A549 (cell line): ENCODE results near the gene GTF3C5. TPM values are rescaled to one million over a fixed set of nuclear protein-coding genes. Genes with fewer than 3 reads are reported as not detected.

Experiments used
- ATAC-seq, 2 experiments: fragments of 200-7000 bp in 1 of 2; fragments of >200 bp in 1 of 2; cut with Nextera tagmentation in 1 of 2; cut with Tn5 transposase in 1 of 2; 3 replicates each; pipeline versions ENCODE4 v1.8.0 to v1.9.1; 2018 to 2020; ENCODE audit warnings: mild to moderate bottlenecking in 1 of 2, moderate library complexity in 1 of 2
- CTCF ChIA-PET: fragments of 300-600 bp; sonication (Branson Sonifier 250); formaldehyde crosslinking; extraction: SDS; loops from one replicate; lab custom pipeline; 2021; ENCODE audit warnings: antibody characterized with exemption, inconsistent platforms; lab: Yijun Ruan, JAX
- POLR2A ChIA-PET: fragments of 350-600 bp; formaldehyde crosslinking; extraction: SDS; loops from one replicate; lab custom pipeline; 2021; ENCODE audit warnings: antibody characterized with exemption, inconsistent platforms; lab: Yijun Ruan, JAX
- DNase-seq, 2 experiments: peaks; one replicate each; pipeline versions ENCODE4 v3.0.0 to v3.0.0-alpha.2; 2011 to 2016; ENCODE audit warnings: low read depth in 1 of 2, low spot score in 1 of 2
- FAIRE-seq: peaks from 2 replicates; lab custom pipeline; 2011; peaks lifted over from hg19 to GRCh38; lab: Jason Lieb, UNC
- H3K27ac ChIP-seq, 2 experiments: fragments of >200 bp; sonication (Bioruptor Twin); formaldehyde crosslinking; 3 replicates each; pipeline ENCODE4 v1.5.1; 2016 to 2017
- H3K4me1 ChIP-seq: fragments of >200 bp; sonication (Bioruptor Twin); formaldehyde crosslinking; 3 replicates; pipeline ENCODE4 v1.6.1; 2016
- H3K4me2 ChIP-seq: fragments of >200 bp; sonication (Bioruptor Twin); formaldehyde crosslinking; 3 replicates; pipeline ENCODE4 v1.6.1; 2016
- H3K4me3 ChIP-seq: fragments of >200 bp; sonication (Bioruptor Twin); formaldehyde crosslinking; 3 replicates; pipeline ENCODE4 v1.5.1; 2016
- H3K9me3 ChIP-seq: fragments of >200 bp; sonication (Bioruptor Twin); formaldehyde crosslinking; 3 replicates; pipeline ENCODE4 v1.6.1; 2016
- CBX8 ChIP-seq: fragments of 200-600 bp; sonication (generic); IDR thresholded peaks from 2 replicates; pipeline ENCODE4 v1.6.1; 2016
- CEBPB ChIP-seq, 2 experiments: fragments of >200 bp in 1 of 2; sonication (Bioruptor Twin) in 1 of 2; formaldehyde crosslinking in 1 of 2; IDR thresholded peaks; 2 replicates each; pipeline ENCODE4 v1.6.1; 2012 to 2016
- CHD2 ChIP-seq: fragments of 150-350 bp; IDR thresholded peaks from 2 replicates; pipeline ENCODE4 v1.6.1; 2014; ENCODE audit warnings: low read length; ENCODE audit not compliant: partially characterized antibody
- EP300 ChIP-seq, 2 experiments: fragments of >200 bp; sonication (Bioruptor Twin); formaldehyde crosslinking; IDR thresholded peaks; 2 replicates in 1 of 2; 3 replicates in 1 of 2; pipeline ENCODE4 v1.6.1; 2016 to 2017
- GATA3 ChIP-seq: IDR thresholded peaks from 2 replicates; pipeline ENCODE4 v1.6.1; 2012; ENCODE audit warnings: borderline replicate concordance
- HEYL ChIP-seq: fragments of 250-450 bp; sonication (Bioruptor Pico); IDR thresholded peaks from 2 replicates; pipeline ENCODE4 v1.8.0; 2021; ENCODE audit warnings: mild to moderate bottlenecking, moderate library complexity
- HOXA7 ChIP-seq: fragments of 250-450 bp; sonication (Bioruptor Pico); IDR thresholded peaks from 2 replicates; pipeline ENCODE4 v1.5.0; 2020; ENCODE audit warnings: mild to moderate bottlenecking, moderate library complexity
- HOXB13 ChIP-seq: fragments of 250-450 bp; sonication (Bioruptor Pico); IDR thresholded peaks from 2 replicates; pipeline ENCODE4 v1.5.0; 2020; ENCODE audit warnings: low read depth, mild to moderate bottlenecking, moderate library complexity
- KDM5A ChIP-seq: fragments of 200-600 bp; sonication (generic); IDR thresholded peaks from 2 replicates; pipeline ENCODE4 v1.6.1; 2016; ENCODE audit warnings: antibody characterized with exemption, mild to moderate bottlenecking
- MAFK ChIP-seq: fragments of 450-650 bp; IDR thresholded peaks from 2 replicates; pipeline ENCODE4 v1.6.1; 2014; ENCODE audit not compliant: partially characterized antibody
- NFE2L2 ChIP-seq: fragments of 150-350 bp; conservative IDR thresholded peaks from 2 replicates; pipeline ENCODE4 v1.6.1; 2014; ENCODE audit warnings: low read length
- NPAS2 ChIP-seq: fragments of 250-450 bp; sonication (Bioruptor Pico); IDR thresholded peaks from 2 replicates; pipeline ENCODE4 v1.8.0; 2022; ENCODE audit warnings: mild to moderate bottlenecking, moderate library complexity, borderline replicate concordance
- NR3C1 ChIP-seq: fragments of >200 bp; sonication (Bioruptor Twin); formaldehyde crosslinking; IDR thresholded peaks from 3 replicates; pipeline ENCODE4 v1.6.1; 2017
- RAD21 ChIP-seq, 2 experiments: fragments of >200 bp in 1 of 2; sonication (Bioruptor Twin) in 1 of 2; formaldehyde crosslinking in 1 of 2; IDR thresholded peaks in 1 of 2; conservative IDR thresholded peaks in 1 of 2; 2 replicates in 1 of 2; 3 replicates in 1 of 2; pipeline ENCODE4 v1.6.1; 2012 to 2018; ENCODE audit warnings: inconsistent platforms in 1 of 2
- RNF2 ChIP-seq: fragments of 200-600 bp; sonication (generic); IDR thresholded peaks from 2 replicates; pipeline ENCODE4 v1.6.1; 2016; ENCODE audit warnings: low read depth, mild to moderate bottlenecking, antibody characterized with exemption, moderate library complexity, borderline replicate concordance
- TFCP2L1 ChIP-seq: fragments of 250-450 bp; sonication (Bioruptor Pico); IDR thresholded peaks from 2 replicates; pipeline ENCODE4 v1.5.0; 2021; ENCODE audit warnings: mild to moderate bottlenecking
- TP53 ChIP-seq: fragments of 250-450 bp; sonication (Bioruptor Pico); IDR thresholded peaks from 2 replicates; pipeline ENCODE4 v1.5.0; 2021; ENCODE audit warnings: mild to moderate bottlenecking, moderate library complexity
- WGBS: methylation state at CpG from one replicate; pipeline ENCODE4 v1.1.6; 2017; ENCODE audit errors: missing lambda C conversion rate; 5-methylcytosine and 5-hydroxymethylcytosine counted together
- polyA plus RNA-seq, 4 experiments: library from polyadenylated mRNA; depleted of rRNA in 3 of 4; stranded (reverse); fragments of >200 nt; fragmentation: RNase III in 1 of 4; extraction: RNeasy Plus Mini Kit Qiagen cat#74134 plus additional on column Dnase treatment in 1 of 4; gene quantifications; 2 replicates in 3 of 4; 3 replicates in 1 of 4; pipeline ENCODE4 v1.2.3, GENCODE V29; 2011 to 2017
- TF ChIP-seq, protein P1 (sequence below): fragments of 250-450 bp; sonication (Bioruptor Pico); IDR thresholded peaks from 2 replicates; pipeline ENCODE4 v1.5.0; 2020; ENCODE audit warnings: low read depth, mild to moderate bottlenecking, moderate library complexity
- TF ChIP-seq, protein P2 (sequence below): fragments of >200 bp; sonication (Bioruptor Twin); formaldehyde crosslinking; IDR thresholded peaks from 3 replicates; pipeline ENCODE4 v1.6.1; 2016
- TF ChIP-seq, protein P3 (sequence below): fragments of 150-350 bp; IDR thresholded peaks from 2 replicates; pipeline ENCODE4 v1.6.1; 2014; ENCODE audit warnings: low read depth, mild to moderate bottlenecking, low read length
- TF ChIP-seq, protein P4 (sequence below): IDR thresholded peaks from 2 replicates; pipeline ENCODE4 v1.6.1; 2012; ENCODE audit warnings: low read depth, borderline replicate concordance
- TF ChIP-seq, protein P5 (sequence below): fragments of 200-600 bp; sonication (generic); IDR thresholded peaks from 2 replicates; pipeline ENCODE4 v1.6.1; 2016; ENCODE audit warnings: antibody characterized with exemption, mild to moderate bottlenecking, moderate library complexity
- TF ChIP-seq, protein P6 (sequence below): fragments of 450-650 bp; IDR thresholded peaks from 2 replicates; pipeline ENCODE4 v1.6.1; 2014; ENCODE audit warnings: antibody characterized with exemption

Gene GTF3C5
- polyA plus RNA-seq, 2 of the 4 experiments (the other 2 are of a cell fraction): 57.2 to 80.3 TPM

DNA sequence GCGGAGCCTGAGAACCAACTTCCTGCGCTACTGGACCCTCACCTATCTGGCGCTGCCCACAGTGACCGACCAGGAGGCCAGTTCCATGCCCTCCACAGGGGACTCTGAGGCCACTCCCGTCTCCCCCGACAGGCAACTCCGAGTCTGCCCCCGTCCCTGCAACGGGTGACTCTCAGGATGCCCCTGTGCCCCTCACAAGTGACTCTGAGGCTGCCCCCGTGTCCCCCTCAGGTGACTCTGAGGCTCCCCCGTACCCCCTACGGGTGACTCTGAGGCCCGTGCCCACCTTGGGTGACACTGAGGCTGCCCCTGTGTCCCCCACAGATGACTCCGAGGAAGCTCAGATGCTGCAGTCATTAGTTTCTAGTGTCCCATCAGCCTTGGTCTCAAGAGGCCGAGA is 56.1 kb downstream of the GTF3C5 start:
- Histone ChIP-seq H3K4me3 (no peak overlapping the region), H3K4me2 (no peak overlapping the region), H3K9me3 (no peaks in the 10 kb centered on the region), H3K4me1 (no peaks in the 10 kb centered on the region), H3K27ac (no peak overlapping the region)
- CTCF ChIA-PET: interaction anchor here (1.4 kb wide), 1 partner anchor 61 kb away, joined by 3 read pairs; no protein-coding TSS in a partner anchor
- POLR2A ChIA-PET: no interaction called here
- no peak for FAIRE-seq
- no peak for DNase-seq
- ATAC-seq: no peak
- 83% methylated on average over 1 of the region's 15 CpGs for WGBS
- TF ChIP-seq HOXA7 (CRISPR knock-in tag) (no peak), NPAS2 (CRISPR knock-in tag) (no peak), NR3C1 (no peak), CHD2 (no peak), EP300 (IDR thresholded peaks at IDR 0.05) (no peak)
- TF ChIP-seq, protein P1, sequence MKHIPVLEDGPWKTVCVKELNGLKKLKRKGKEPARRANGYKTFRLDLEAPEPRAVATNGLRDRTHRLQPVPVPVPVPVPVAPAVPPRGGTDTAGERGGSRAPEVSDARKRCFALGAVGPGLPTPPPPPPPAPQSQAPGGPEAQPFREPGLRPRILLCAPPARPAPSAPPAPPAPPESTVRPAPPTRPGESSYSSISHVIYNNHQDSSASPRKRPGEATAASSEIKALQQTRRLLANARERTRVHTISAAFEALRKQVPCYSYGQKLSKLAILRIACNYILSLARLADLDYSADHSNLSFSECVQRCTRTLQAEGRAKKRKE: no peak
- TF ChIP-seq, all 56 proteins: peak for 0

DNA sequence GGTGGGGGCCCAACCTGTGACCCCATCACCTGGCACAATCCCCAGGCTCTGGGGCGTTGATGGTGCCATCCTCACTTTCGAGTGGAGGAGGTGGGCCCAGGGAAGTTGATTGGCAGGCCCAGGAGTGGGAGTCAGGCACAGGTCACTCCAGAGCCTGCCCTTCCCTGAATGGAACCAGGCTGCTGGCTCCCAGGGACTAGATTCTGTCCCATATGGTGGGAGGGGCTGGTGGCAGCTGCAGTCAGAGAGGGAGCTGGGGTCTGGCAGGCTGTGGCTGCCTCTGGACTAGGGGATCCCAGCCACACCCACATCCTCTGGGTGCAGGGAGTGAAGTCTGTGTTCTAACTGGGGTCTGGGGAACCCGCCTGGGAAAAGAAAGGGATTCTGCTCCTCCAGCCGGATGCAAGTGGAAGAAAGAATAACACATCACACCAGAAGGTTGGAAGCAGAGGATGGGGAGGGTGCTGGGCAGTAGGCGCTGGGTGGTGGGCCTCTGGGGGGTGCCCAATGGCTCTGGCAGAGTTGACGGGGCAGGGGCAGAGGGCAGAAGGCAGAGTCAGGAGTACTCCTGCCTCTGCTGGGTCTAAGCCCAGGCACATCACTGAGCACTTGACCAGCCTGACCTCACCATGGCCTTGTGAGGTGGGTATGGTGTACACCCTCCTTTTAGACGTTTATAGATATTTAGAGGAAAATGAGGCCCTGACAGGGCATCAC is 56.8 kb downstream of the GTF3C5 start:
- Histone ChIP-seq H3K4me3 (no peak overlapping the region), H3K4me2 (no peak overlapping the region), H3K27ac (no peak overlapping the region), H3K4me1 (no peaks in the 10 kb centered on the region), H3K9me3 (no peaks in the 10 kb centered on the region)
- no peak for FAIRE-seq
- no peak for DNase-seq
- CTCF ChIA-PET: interaction anchor here (1.4 kb wide), 1 partner anchor 60 kb away, joined by 3 read pairs; no protein-coding TSS in a partner anchor
- TF ChIP-seq MAFK: no peak
- TF ChIP-seq RAD21 (conservative IDR thresholded peaks at IDR 0.05 in 1 of 2, IDR thresholded peaks at IDR 0.05 in 1 of 2): no peak
- TF ChIP-seq GATA3: no peak
- TF ChIP-seq, protein P2, sequence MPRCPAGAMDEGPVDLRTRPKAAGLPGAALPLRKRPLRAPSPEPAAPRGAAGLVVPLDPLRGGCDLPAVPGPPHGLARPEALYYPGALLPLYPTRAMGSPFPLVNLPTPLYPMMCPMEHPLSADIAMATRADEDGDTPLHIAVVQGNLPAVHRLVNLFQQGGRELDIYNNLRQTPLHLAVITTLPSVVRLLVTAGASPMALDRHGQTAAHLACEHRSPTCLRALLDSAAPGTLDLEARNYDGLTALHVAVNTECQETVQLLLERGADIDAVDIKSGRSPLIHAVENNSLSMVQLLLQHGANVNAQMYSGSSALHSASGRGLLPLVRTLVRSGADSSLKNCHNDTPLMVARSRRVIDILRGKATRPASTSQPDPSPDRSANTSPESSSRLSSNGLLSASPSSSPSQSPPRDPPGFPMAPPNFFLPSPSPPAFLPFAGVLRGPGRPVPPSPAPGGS: no peak
- no peak for TF ChIP-seq HEYL (CRISPR knock-in tag)
- TF ChIP-seq KDM5A: no peak
- no peak for TF ChIP-seq EP300 (IDR thresholded peaks at IDR 0.05)
- TF ChIP-seq, protein P3, sequence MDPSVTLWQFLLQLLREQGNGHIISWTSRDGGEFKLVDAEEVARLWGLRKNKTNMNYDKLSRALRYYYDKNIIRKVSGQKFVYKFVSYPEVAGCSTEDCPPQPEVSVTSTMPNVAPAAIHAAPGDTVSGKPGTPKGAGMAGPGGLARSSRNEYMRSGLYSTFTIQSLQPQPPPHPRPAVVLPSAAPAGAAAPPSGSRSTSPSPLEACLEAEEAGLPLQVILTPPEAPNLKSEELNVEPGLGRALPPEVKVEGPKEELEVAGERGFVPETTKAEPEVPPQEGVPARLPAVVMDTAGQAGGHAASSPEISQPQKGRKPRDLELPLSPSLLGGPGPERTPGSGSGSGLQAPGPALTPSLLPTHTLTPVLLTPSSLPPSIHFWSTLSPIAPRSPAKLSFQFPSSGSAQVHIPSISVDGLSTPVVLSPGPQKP: no peak
- TF ChIP-seq, protein P4, sequence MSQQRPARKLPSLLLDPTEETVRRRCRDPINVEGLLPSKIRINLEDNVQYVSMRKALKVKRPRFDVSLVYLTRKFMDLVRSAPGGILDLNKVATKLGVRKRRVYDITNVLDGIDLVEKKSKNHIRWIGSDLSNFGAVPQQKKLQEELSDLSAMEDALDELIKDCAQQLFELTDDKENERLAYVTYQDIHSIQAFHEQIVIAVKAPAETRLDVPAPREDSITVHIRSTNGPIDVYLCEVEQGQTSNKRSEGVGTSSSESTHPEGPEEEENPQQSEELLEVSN: no peak
- TF ChIP-seq, protein P5, sequence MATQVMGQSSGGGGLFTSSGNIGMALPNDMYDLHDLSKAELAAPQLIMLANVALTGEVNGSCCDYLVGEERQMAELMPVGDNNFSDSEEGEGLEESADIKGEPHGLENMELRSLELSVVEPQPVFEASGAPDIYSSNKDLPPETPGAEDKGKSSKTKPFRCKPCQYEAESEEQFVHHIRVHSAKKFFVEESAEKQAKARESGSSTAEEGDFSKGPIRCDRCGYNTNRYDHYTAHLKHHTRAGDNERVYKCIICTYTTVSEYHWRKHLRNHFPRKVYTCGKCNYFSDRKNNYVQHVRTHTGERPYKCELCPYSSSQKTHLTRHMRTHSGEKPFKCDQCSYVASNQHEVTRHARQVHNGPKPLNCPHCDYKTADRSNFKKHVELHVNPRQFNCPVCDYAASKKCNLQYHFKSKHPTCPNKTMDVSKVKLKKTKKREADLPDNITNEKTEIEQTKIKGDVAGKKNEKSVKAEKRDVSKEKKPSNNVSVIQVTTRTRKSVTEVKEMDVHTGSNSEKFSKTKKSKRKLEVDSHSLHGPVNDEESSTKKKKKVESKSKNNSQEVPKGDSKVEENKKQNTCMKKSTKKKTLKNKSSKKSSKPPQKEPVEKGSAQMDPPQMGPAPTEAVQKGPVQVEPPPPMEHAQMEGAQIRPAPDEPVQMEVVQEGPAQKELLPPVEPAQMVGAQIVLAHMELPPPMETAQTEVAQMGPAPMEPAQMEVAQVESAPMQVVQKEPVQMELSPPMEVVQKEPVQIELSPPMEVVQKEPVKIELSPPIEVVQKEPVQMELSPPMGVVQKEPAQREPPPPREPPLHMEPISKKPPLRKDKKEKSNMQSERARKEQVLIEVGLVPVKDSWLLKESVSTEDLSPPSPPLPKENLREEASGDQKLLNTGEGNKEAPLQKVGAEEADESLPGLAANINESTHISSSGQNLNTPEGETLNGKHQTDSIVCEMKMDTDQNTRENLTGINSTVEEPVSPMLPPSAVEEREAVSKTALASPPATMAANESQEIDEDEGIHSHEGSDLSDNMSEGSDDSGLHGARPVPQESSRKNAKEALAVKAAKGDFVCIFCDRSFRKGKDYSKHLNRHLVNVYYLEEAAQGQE: no peak
- no peak for TF ChIP-seq TFCP2L1 (CRISPR knock-in tag)
- TF ChIP-seq TP53 (CRISPR knock-in tag): no peak
- TF ChIP-seq HOXB13: no peak
- no peak for TF ChIP-seq NR3C1
- TF ChIP-seq RNF2: no peak
- no peak for TF ChIP-seq CEBPB (IDR thresholded peaks at IDR 0.05)
- TF ChIP-seq CBX8: no peak
- TF ChIP-seq NFE2L2: no peak
- TF ChIP-seq, protein P6, sequence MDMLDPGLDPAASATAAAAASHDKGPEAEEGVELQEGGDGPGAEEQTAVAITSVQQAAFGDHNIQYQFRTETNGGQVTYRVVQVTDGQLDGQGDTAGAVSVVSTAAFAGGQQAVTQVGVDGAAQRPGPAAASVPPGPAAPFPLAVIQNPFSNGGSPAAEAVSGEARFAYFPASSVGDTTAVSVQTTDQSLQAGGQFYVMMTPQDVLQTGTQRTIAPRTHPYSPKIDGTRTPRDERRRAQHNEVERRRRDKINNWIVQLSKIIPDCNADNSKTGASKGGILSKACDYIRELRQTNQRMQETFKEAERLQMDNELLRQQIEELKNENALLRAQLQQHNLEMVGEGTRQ: no peak
- POLR2A ChIA-PET: no interaction called here
- ATAC-seq: no peak
- WGBS: 53% methylated on average over 7 of the region's 7 CpGs
